HG03066 (cell line): Measurements from ENCODE around the gene PCP2.

Experiments
- ATAC-seq: cut with Tn5 transposase; IDR thresholded peaks from one replicate; pipeline ENCODE4 v1.9.1; 2021; ENCODE audit warnings: low read depth; ENCODE audit not compliant: unreplicated experiment

PCP2 gene

GRCh38 chr19:7640803-7641202, 7.3 kb upstream of the PCP2 start:
- ATAC-seq, result no peak

- no peak for ATAC-seq
Measured at GRCh38 chr19:7639863-7640348, 6.4 kb upstream of the PCP2 start.

- ATAC-seq, result no peak
Measured at GRCh38 chr19:7638802-7639465, 5.4 kb upstream of the PCP2 start.

GRCh38 chr19:7637374-7638256, 4.1 kb upstream of the PCP2 start:
- no peak for ATAC-seq

DNA sequence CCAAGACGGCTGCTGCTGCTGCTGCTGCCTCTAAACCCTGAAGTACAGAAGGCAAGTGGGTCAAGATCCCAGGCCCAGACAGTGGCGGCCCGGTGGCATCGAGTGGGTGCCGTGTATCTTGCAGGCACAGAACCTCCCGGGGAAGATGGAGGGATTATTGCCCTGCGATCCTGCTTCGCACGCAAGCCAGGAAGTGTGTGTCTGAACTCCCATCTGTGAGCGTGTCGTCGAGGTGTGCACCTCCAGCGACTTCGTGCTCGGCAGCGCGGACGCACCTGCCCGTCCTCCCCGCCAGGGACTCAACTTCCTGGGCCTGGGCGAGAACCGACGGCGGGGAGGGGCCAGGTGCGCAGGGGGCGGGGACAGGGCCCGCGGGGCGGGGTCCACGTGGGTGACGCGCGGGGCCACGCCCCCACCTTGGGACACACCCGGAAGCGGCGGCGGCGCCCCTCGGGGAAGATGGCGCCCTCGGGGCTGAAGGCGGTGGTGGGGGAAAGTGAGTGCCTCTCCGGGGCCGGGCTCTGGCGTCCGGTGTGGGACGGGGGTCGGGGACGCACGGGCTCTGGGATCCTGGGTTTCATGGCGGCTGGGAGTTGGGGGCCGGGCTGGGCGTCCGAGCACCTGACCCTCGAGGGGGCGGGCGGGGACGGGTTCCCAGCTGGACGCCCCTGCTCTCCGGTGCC, 3.3 kb upstream of the PCP2 start, which contains the start of gene STXBP2:
Gene STXBP2, plus strand, starts transcription at position 420 of the 683 bp plus-strand sequence. Its CDS starts 40 bp downstream, at position 460.
- no peak for ATAC-seq

DNA sequence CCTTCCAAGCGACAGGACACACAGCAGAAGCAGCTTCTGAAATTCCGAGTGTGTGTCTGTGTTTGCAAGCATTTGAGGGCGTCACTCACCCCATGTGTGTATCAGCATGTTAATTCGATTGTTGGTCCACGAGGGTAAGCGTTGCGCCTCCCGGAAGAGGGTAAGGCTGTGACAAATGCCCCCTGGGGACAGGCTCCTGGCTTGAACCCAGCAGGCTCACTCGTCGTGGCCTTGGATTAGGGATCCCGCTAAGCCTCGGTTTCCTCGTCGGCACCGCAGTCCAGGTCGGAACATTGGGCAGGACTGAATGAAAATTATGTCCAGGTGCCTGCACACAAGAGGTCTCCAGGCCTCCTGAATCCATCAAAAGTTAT, 2.8 kb upstream of the PCP2 start:
- no peak for ATAC-seq

- ATAC-seq, result no peak
Measured at GRCh38 chr19:7635670-7636069, 2.2 kb upstream of the PCP2 start.

GRCh38 chr19:7632340-7633203, 947 bp downstream of the PCP2 start:
- ATAC-seq, result no peak

- no peak for ATAC-seq
Measured at GRCh38 chr19:7631577-7631976, 1.9 kb downstream of the PCP2 start.

GRCh38 chr19:7629347-7630054, 4.0 kb downstream of the PCP2 start, which contains the start of the genes PET100 and XAB2:
PET100 (plus strand) TSS chr19:7629793; CDS start chr19:7629834, 41 bp downstream.
XAB2 (minus strand) TSS chr19:7629545; CDS start chr19:7629527, 18 bp downstream.
- peak; percentile 83 for ATAC-seq

- ATAC-seq, result no peak
Measured at GRCh38 chr19:7628589-7629311, 4.8 kb downstream of the PCP2 start.

- ATAC-seq, result no peak
Measured at GRCh38 chr19:7627166-7627565, 6.4 kb downstream of the PCP2 start.

DNA sequence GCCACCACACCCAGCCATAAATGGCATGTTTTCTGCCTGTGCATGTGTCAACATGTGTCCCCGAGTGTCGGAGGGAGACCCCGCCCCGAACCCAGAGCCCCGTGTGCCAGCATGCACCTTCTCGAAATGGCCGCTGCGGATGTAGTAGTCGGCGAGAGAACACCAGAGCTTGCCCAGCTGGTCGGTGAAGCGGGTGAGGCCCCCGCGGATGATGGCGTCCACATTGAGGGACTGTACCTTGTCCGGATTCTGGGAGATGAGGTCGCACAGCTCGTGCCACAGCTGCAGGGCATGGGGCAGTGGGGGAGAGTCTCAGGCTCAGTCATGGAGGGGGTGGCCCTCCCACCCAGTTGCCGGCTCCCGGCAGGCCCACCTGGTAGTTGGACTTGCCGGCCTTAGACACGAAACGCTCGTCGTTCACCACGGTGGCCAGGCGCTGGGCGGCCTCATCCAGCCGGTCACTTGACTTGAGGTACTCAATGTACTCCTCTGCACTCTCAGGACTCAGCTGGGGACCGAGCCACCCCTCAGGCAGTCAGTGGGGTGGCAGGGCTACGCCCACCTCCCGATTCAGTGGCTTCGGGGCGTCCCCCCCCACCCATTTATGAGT, 7.7 kb downstream of the PCP2 start:
- no peak for ATAC-seq

- ATAC-seq, result no peak
Measured at GRCh38 chr19:7624810-7625209, 8.7 kb downstream of the PCP2 start.

GRCh38 chr19:7623725-7624603, 9.6 kb downstream of the PCP2 start:
- no peak for ATAC-seq

DNA sequence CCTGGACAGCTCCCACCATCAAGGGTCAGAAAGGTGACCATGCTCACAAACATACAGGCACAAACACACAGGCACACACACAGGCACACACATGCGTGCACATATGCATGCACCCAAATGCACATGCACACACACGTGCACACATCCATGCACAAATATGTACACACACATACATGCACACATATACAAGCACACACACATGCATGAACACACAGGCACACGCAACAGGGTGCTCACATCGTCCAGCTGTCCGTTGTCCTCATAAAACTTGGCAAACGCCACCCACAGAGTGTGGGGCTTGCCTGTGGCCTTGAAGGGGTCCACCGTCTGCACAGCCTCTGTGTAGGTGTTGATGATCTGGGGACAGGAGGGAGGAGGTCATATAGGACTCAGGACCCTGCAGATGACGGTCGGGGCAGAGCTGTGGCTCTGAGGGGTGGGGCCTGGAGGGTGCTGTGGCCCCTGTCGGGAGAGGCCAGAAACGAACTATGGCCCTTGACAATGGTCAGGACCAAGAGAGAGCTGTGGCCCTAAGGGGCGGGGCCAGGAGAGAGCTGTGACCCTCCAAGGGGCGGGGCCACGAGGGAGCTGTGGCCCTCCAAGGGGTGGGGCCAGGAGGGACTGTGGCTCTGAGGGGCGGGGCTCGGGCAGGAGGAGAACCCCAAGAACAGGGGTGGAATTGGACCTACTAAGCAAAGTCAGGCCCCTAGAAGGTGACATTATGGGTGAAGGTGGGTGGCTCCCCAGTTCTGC, 10.4 kb downstream of the PCP2 start:
- no peak for ATAC-seq
